Motor neuron (in vitro differentiated cells): ENCODE results near the gene ZNF710. TPM values are rescaled to one million over a fixed set of nuclear protein-coding genes. Genes with fewer than 3 reads are reported as not detected.

Experiments
- ATAC-seq, 8 experiments: fragments of 200-7000 bp; cut with Tn5 transposase; replicated peaks in 6 of 8; 2 replicates each; pipeline ENCODE4 v1.8.0; 2021; ENCODE audit warnings: mild to moderate bottlenecking in 8 of 8, moderate library complexity in 8 of 8
- H3K27ac ChIP-seq, 2 donors: fragments of 250-450 bp; sonication (Bioruptor Pico); 2 replicates each; pipeline ENCODE4 v1.9.0; 2021; ENCODE audit warnings: antibody characterized with exemption in 2 of 2, mild to moderate bottlenecking in 2 of 2, moderate library complexity in 1 of 2
- H3K4me1 ChIP-seq, 2 donors: fragments of 250-450 bp; sonication (Bioruptor Pico); replicated peaks in 1 of 2; 2 replicates each; pipeline ENCODE4 v1.6.1; 2021; ENCODE audit warnings: antibody characterized with exemption in 2 of 2, mild to moderate bottlenecking in 2 of 2, moderate library complexity in 1 of 2
- H3K4me3 ChIP-seq, 5 donors: fragments of 250-450 bp; sonication (Bioruptor Pico); 2 replicates each; pipeline ENCODE4 v1.9.0; 2021; ENCODE audit warnings: antibody characterized with exemption in 5 of 5, mild to moderate bottlenecking in 5 of 5, moderate library complexity in 4 of 5
- WGBS, 10 experiments: fragments of 450-650 bp; shearing (Covaris generic); methylation state at CpG; one replicate each; pipeline ENCODE4 v1.0.0; 2022; 5-methylcytosine and 5-hydroxymethylcytosine counted together
- in situ Hi-C, 9 experiments: fragments of 400-800 bp; cut with MboI; loops; one replicate each; pipeline ENCODE4 v1.15.0; 2021; ENCODE audit warnings: low sequenced_read_pairs in 9 of 9, low pct_unique_long_range_greater_than_20kb in 2 of 9; ENCODE audit not compliant: unreplicated experiment in 9 of 9
- total RNA-seq, 8 experiments: library from RNA; unstranded; fragments of 300-600 nt; gene quantifications; 2 replicates each; pipeline versions ENCODE4 v1.2.3 to v1.2.4, GENCODE V29; 2022

Gene ZNF710
- total RNA-seq, 8 experiments from 2014 or later = 4.6 to 23.0 (median 11.5) TPM

DNA sequence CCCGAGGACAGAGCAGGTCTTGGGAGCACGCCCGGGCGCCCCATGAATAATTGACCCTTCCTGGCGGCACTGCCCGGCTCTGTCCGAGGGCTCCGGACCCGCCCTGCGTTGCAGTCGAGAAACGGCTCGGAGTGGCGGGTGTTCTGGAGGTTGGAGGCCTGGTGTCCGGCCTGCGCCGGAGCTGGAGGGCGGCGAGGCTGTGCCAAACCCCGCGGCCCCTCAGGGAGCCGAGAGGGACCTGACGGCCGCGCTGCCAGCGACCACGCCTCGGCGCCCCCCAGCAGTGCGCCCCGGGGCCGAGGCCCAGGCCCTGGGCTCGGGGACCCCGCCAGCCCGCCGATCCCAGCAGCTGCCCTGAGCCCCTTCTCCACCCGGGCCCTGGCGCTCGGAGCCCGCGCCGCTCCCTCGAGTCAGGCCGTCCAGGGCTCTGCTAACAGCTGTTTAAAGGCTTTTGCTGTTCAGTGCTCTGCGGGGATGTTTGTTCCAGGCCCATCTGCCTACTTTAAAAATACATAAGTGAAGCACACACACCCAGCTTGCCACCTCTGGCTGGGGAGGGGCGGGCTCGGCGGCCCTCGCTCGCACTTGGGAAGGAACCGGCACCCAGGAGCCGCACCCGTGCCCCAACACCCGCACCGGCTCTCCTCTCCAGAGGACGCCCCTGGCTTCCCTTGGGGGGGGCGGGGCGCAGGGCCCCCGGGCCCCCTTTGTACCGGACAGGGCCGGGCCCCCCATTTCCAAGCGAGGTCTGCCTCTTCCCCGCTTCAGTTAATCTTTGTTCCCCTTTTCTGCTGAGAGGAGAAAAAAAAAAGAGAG, 730 bp upstream of the ZNF710 start:
- in situ Hi-C loops = no loop called here
- WGBS, 10 experiments = 0 to 15% (median 4%) methylated on average over 1 to 8 of the region's 63 CpGs; no CpG with 5 or more reads in 2 of the 10 experiments
- Histone ChIP-seq H3K27ac (peak overlapping the region in 1 of 2 donors; percentile 85), H3K4me1 (peaks cover 31 to 41% of the 10 kb centered on the region in 2 donors), H3K4me3 (peak overlapping the region; percentile 61 to 93 (median 70))
- peak in 7 of 8 experiments; percentile 2 to 47 (median 14) for ATAC-seq

DNA sequence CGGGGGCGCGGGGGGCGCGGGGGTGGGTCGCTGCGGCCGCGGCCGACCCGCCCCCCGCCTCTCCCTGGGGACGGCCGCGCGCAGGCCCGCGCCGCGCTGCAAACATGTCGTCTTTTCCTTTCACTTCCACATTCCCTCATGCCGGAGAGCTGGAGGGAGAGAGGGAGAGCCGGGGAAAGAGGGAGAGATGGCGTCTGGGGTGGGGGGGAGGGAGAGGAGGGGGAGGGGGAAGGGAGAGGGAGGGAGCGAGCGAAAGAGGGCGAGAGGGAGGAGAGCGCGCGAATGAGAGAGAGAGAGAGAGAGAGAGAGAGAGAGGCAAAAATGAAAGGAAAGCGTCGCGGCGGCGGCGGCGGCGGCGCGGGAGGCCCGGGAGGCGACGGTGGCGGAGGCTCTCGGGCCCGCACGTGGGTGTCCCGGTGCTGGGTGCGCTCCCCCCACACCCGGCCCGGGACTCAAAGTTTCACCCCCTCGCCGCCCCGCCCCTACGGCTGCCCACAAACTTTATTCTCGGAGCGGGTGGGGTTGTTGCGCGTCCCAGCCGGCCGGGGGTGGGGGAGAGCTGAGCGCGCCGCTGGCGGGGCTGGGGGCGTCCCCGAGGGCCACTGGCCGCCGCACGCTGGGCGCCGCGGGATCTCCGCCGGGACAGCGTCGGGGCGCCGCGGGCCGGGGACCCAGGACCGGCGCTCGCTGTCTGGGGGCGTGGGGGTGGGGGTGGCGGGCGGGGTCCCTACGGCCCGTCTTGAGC, 731 bp downstream of the ZNF710 start:
- H3K27ac ChIP-seq = peak overlapping the region; percentile 85 to 88
- ATAC-seq = peak; percentile 13 to 71 (median 52)
- H3K4me3 ChIP-seq = peak overlapping the region; percentile 61 to 93 (median 70)
- H3K4me1 ChIP-seq = peaks cover 31 to 42% of the 10 kb centered on the region in 2 donors
- in situ Hi-C loops = no loop called here
- no CpG with 5 or more reads among the region's 89 CpGs for WGBS, 10 experiments

DNA sequence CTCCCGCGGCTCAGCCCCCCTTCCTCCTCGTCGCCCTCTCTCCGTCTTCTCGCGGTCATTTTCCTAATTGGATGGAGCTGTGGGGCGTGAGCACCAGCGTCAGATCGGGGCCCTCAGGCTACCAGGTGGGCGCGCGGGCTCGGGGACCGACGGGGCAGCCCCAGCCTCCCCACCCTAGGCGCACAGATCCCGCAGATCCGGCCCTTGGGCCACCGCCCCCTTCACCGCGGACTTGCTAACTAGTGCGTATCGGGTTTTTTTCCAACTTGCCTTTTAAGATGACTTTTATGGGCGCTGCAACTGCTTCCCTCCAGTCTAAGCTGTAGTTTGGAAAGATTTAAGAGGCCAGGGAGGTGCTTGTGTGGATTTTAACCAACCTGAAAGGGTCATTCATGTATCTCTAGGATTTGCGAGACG, 1.3 kb downstream of the ZNF710 start:
- Histone ChIP-seq H3K4me1 (peaks cover 31 to 42% of the 10 kb centered on the region in 2 donors), H3K27ac (peak overlapping the region in 1 of 2 donors; percentile 85), H3K4me3 (peak overlapping the region; percentile 61 to 93 (median 70))
- in situ Hi-C loops = no loop called here
- peak; percentile 3 to 38 (median 24) for ATAC-seq
- 0 to 40% (median 12%) methylated on average over 1 to 8 of the region's 27 CpGs; no CpG with 5 or more reads in 3 of the 10 experiments for WGBS, 10 experiments

DNA sequence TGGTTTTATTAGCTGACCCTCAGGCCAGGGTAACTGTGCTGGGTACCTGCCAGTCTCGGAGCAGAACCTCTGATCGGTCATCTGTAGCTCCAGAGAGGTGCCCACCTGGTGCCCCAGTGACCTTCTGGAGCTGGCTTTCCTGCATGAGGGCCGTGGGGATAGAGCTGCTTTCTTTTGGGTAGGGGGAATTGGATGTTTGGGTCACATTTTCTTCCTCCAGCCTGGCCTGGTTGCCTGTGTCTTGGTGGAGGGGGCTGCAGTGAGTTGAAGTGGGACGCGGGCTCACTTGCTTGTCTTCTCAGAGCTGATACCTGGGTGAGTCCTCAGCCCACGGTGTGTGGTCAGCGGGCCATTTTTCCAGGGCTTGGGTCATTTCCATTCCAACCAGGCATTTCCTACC, 2.6 kb downstream of the ZNF710 start:
- ATAC-seq = no peak
- in situ Hi-C loops = no loop called here
- no peak overlapping the region for H3K4me3 ChIP-seq
- no peak overlapping the region for H3K27ac ChIP-seq
- H3K4me1 ChIP-seq = peaks cover 31 to 42% of the 10 kb centered on the region in 2 donors
- 78 to 100% (median 90%) methylated on average over 2 to 4 of the region's 7 CpGs; no CpG with 5 or more reads in 4 of the 10 experiments for WGBS, 10 experiments

DNA sequence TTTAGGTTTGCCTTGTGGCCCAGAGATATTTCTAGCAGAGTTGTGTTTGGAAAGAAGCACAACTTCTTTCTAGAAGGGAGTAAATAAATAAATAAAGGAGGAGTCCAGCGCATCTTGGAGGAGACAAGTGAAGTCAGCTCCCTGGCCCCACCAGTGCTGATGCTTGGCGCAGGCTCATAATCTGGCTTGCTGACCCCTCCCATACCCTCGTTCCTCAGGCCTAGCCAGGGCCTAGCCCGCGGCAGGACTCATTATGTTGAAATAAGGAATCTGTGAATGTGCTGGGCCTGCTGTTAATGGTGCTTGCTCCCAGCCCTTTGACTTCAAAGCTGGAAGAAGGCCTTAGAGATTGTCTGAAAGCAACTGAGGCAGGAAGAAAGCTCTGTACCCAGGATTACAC, 3.1 kb downstream of the ZNF710 start:
- whole genome bisulfite sequencing, 10 experiments = 6 to 100% (median 50%) methylated on average over 1 to 5 of the region's 5 CpGs; no CpG with 5 or more reads in 3 of the 10 experiments
- ATAC-seq = peak in 3 of 8 experiments; percentile 25 to 43 (median 27)
- in situ Hi-C loops = no loop called here
- H3K27ac ChIP-seq = no peak overlapping the region
- peaks cover 30 to 40% of the 10 kb centered on the region in 2 donors for H3K4me1 ChIP-seq
- no peak overlapping the region for H3K4me3 ChIP-seq

DNA sequence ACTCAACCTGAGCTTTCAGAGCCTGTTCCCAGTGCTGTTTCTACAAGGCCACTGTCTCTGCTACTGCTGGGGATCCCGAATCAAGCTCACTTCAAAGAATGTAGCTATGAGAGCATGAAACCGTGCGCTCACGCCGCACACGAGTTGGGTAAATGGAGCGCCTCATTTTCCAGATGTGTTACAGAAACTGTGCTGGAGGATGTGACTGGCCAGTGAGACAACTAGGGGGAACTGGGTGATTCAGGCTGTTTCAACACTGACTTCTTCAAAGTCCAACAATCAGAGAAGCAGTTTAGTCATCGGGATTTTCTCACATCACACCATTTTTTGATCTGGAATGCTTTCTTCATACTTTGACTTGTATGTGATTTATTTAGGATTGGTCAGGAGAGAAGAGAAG, 3.5 kb downstream of the ZNF710 start:
- in situ Hi-C loops = no loop called here
- 0 to 83% (median 56%) methylated on average over 1 to 7 of the region's 8 CpGs; no CpG with 5 or more reads in 4 of the 10 experiments for WGBS, 10 experiments
- peak in 2 of 8 experiments; percentile 5 to 13 for ATAC-seq

DNA sequence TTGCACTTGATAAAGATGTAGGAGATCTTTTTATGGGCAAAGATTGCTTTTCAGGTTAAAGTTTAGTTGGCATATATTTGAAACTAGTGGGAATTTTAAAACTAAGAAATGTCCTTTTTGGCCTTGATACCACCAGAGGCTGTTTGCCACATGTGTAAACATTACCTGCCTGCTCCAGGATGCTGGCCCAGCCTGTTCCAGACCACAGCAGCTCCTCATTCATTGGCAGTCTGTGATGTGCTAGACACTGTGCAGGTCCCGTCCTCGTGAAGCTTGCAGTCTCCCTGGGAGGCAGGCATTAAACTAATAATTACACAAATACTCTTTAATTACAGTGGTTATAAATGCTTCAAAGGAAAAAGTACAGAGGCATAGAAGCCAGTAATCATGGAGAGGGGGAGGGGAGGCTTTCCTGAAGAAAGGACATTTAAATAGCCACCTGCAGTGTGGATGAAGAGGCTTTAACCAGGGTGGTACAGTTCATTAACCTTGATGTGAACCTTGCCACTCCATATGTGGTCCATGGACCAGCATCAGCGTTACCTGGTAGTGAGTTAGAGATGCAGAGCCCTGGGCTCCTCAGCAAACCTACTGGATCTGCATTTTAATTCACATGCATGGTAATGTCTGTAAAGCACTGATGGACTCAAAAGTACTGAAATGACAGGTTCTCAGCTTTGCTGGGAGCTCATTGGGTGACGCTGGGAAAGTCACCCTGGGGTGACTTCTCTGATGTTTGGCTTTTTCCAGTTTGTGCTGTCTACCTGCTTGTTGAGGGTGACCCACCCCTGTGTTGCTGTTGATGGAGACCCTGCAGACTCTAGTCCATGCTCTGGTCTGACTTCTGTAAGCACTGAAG, 5.3 kb downstream of the ZNF710 start:
- Histone ChIP-seq H3K27ac (no peak overlapping the region), H3K4me3 (no peak overlapping the region), H3K4me1 (peaks cover 18 to 26% of the 10 kb centered on the region in 2 donors)
- no peak for ATAC-seq
- in situ Hi-C loops = no loop called here
- 0 to 100% (median 75%) methylated on average over 1 to 3 of the region's 4 CpGs; no CpG with 5 or more reads in 3 of the 10 experiments for WGBS, 10 experiments

More for the DNA sequence above, 3.5 kb downstream of the ZNF710 start:
- H3K27ac ChIP-seq = no peak overlapping the region
- H3K4me3 ChIP-seq = no peak overlapping the region
- H3K4me1 ChIP-seq = peaks cover 26 to 36% of the 10 kb centered on the region in 2 donors

DNA sequence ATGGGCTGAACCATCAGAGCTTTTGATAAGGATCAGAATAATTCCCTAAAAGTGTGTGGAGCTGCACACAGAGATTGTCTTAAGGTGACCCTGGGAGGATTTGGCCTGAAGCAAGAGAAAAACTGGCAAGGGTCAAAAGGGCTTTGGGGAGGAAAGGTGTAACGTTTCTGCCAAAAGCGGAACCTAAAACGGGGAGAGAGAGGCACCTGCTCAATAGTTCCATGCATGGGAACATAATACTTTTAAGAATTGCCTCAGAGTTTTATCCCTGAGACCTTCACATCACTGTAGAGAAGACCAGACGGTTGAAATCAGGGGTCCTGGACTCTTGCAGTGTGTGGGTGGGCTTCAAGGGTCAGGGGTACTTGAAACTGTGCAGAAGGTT, 5.9 kb downstream of the ZNF710 start:
- WGBS, 10 experiments = 70 to 93% (median 82%) methylated on average over 2 to 4 of the region's 4 CpGs; no CpG with 5 or more reads in 3 of the 10 experiments
- Histone ChIP-seq H3K4me1 (peaks cover 18 to 26% of the 10 kb centered on the region in 2 donors), H3K27ac (no peak overlapping the region), H3K4me3 (no peak overlapping the region)
- ATAC-seq = no peak
- in situ Hi-C loops = no loop called here

DNA sequence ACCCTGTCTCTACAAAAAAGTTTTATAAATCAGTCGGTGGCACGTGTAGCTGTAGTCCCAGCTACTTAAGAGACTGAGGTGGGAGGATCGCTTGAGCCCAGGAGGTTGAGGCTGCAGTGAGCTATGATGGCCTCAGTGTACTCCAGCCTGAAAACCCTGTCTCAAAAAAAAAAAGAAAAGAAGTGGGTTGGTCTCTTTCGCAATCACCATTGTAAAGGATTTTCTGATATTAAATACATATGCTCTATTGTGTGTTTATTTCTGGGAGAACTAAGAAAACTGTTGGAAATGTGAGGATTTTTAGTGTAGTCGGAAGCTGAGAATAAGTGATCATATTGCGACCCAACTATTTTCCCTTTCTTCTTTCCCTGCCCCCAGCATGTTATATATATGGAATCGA, 7.5 kb downstream of the ZNF710 start:
- WGBS, 10 experiments = 33 to 100% (median 89%) methylated on average over 1 to 7 of the region's 7 CpGs
- in situ Hi-C loops = no loop called here
- no peak for ATAC-seq
- Histone ChIP-seq H3K4me3 (no peak overlapping the region), H3K4me1 (peaks cover 10 to 18% of the 10 kb centered on the region in 2 donors), H3K27ac (no peak overlapping the region)

DNA sequence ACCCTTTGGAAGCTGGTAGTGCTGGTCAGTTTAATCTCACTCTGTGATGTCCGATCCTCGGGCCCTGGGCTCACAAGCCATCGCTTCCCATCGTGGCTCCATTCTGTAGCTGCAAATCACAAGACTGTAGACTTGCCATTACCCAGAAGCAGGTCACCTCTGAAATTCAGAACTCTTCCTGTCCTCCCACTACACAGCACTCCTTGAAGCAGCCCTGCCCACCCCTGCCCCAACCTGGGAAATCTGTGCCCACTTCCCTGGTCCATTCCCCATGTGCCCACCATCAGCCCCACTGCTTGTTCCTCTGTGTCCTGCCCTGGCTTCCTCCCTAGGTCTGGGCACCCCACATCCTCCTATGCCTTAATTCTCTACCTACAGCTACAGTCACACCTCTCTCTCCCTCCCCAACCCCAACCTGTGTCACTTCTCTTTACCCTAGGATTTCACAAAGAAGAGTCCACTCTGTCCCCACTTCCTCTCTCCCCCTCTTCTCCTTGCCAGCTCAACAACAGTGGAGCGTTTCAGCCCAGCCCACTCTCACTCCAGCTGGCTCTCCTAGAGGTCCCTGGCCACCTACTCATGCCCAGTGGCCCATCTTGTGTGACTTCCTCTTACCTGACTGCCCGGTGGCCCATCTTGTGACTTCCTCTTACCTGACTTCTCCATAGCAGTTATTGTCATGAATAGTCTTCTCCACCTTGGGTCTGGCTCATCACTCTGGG, 8.3 kb downstream of the ZNF710 start:
- in situ Hi-C loops = no loop called here
- no peak for ATAC-seq
- H3K4me1 ChIP-seq = peaks cover 8 to 10% of the 10 kb centered on the region in 2 donors
- no peak overlapping the region for H3K27ac ChIP-seq
- H3K4me3 ChIP-seq = no peak overlapping the region
- WGBS, 10 experiments = 90 to 100% (median 100%) methylated on average over 1 to 4 of the region's 6 CpGs; no CpG with 5 or more reads in 4 of the 10 experiments

DNA sequence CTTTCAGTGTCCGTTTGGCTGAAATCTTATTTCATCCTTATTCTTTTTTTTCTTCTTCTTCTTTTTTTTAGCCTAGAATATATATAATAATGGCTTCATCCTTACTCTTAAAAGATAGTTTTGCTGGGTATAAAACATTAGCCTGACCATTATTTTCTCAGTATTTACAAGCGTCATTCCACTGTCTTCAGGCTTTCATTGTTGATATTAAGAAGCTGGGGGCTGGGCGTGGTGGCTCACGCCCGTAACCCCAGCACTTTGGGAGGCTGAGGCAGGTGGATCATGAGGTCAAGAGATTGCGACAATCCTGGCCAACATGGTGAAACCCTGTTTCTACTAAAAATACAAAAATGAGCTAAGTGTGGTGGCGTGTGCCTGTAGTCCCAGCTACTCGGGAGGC, 10.6 kb downstream of the ZNF710 start:
- Histone ChIP-seq H3K4me1 (no peaks in the 10 kb centered on the region), H3K4me3 (no peak overlapping the region), H3K27ac (no peak overlapping the region)
- WGBS, 10 experiments = 86 to 100% (median 95%) methylated on average over 1 to 8 of the region's 8 CpGs
- in situ Hi-C loops = no loop called here
- no peak for ATAC-seq

DNA sequence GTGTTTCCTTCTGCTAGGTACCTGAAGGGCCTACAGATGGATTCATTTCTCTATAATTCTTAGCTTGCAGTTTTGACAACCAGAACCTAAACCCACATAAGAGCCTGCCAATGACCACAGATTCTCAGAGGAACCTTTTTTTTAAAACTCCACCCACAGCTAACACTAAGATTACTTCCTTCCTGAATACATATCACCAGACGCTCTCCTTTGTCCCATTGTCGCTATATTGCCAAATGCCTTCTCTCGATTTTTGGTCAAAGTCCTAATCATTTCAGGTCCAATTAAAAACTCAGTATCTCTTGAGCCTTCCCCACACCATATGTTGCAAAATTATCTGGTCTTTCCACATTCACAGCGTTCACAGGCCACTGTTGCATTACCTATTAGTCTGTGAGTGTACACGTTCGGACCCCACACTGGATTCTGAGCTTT, 12.4 kb downstream of the ZNF710 start:
- in situ Hi-C loops = no loop called here
- H3K4me3 ChIP-seq = no peak overlapping the region
- H3K27ac ChIP-seq = no peak overlapping the region
- ATAC-seq = no peak
- 85 to 100% (median 96%) methylated on average over 3 to 6 of the region's 6 CpGs; no CpG with 5 or more reads in 2 of the 10 experiments for WGBS, 10 experiments
- H3K4me1 ChIP-seq = no peaks in the 10 kb centered on the region
